ENCODE results near the gene TOB1.
A peak's percentile ranks its signal among the peaks of the same experiment; 100 is the strongest.

Gene TOB1, protein sequence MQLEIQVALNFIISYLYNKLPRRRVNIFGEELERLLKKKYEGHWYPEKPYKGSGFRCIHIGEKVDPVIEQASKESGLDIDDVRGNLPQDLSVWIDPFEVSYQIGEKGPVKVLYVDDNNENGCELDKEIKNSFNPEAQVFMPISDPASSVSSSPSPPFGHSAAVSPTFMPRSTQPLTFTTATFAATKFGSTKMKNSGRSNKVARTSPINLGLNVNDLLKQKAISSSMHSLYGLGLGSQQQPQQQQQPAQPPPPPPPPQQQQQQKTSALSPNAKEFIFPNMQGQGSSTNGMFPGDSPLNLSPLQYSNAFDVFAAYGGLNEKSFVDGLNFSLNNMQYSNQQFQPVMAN

DNA sequence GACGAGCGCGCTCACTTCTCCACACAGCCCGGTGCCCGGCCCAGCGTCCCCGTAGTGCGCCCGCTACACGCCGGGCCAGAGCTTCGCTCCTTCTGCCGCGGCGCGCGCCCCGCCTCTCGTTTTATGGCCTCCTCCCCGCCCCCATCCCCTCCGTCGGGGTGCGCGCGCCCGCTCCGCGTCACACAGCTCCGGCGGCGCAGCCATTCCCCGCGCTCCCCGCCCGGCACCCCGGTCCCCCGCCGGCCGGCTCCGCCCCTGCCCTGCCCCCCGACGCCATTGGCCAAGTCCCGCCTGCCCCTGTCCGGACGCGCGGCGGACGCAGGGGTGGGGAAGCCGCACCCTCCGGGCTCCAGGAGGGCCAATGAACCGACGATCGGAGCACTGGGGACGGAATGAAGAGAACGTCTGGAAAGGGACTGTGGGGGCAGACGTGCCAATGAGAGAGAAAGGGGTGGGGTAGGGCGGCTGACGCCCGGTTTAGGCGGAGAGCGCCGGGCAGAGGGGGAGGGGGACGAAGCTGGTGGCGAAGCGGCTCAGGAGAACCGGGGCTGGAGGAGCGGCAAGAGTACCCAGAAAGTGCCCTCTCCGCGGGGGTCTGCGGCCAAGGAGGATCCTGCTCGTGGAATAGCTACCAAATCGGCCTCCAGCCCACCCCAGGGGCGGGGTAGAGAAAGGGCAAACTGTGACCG, at the start of gene TOB1:
TSS of gene TOB1 (minus strand) at position 94 of the 689 bp plus-strand sequence. CDS start 2,337 bp downstream, outside the sequence.
- DNase-seq, result peak; percentile 97

DNA sequence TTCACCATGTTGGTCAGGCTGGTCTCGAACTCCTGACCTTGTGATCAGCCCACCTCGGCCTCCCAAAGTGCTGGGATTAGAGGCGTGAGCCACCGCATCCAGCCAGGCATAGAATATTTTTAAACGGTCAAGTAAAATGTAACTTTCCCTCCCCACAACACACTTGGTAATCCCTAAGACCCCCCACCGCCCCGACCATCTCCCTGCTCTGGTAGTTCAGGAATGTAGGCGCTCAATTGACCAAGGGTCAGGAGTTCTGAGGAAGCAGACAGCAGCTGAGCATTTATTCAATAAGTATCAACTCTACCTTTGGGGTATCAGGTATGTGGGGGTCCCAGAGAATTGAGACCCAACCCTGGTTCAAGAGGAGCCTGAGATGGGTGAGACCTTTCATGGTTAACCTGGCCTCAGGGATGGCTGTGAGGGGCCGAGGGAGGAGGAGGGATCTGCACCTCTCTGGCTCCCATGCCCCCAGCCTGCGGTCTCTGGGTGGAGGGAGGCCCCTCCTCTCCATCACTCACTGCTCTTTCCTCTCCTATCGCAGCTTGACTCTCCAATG, 48.4 kb upstream of the TOB1 start:
- DNase-seq, result no peak

DNA sequence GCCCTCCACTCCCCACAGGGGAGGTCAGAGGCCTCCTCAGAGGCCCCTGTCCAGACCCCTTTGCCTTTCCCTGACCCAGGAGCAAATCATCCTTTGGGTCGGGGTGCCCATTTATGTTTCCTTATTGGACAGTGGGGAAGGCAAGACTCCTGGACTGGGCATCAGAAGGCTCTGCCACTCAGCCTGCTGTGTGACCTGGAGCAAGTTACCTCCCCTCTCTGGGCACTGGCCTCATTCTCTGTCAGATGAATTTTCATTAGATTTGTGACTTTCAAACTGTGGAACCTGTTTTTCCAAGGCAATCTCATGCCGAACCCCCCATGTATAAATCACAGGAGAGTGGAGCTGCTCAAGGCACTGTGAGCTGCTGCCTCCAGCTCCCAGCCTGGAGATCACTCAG, 47.0 kb upstream of the TOB1 start:
- no peak for DNase-seq

DNA sequence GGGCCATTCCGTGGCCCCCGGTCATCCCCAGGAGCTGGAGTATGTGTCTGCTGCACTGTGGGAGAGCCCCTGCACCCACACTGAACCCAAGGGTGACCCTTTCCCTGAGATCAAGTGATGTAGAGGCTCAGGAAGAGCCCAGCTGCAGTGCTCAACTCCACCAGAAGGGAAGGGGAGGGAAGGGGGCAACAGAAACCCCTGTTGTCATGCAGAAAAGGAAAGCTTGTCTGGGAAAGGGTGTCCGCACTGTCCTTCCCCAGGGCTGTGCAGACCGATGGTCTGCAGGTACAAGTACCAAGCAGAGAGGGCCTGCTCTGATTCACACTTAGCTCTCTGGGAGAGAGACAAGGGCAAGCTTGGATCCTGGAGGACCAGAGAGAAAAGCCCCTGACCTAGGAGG, 45.7 kb upstream of the TOB1 start:
- DNase-seq, result no peak

DNA sequence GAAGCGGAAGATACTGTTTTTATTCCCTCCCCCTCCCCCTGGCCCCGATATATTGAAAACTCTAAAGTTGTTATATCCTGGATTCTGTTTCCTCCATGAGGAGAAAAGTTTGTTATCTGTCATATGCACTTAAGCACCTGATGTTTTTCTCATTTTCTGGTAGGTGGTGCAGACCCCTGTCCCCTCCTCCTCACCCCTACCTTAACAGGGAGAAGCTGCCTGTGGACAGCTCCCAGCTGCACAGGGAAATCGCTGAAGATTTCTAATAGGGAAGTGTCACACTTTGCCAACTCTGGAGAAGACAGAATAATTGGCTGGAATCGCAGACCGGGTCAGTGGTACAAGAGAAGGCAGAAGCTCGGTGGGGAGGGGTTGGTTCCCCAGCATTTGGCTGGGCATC, 45.3 kb upstream of the TOB1 start:
- no peak for DNase-seq

DNA sequence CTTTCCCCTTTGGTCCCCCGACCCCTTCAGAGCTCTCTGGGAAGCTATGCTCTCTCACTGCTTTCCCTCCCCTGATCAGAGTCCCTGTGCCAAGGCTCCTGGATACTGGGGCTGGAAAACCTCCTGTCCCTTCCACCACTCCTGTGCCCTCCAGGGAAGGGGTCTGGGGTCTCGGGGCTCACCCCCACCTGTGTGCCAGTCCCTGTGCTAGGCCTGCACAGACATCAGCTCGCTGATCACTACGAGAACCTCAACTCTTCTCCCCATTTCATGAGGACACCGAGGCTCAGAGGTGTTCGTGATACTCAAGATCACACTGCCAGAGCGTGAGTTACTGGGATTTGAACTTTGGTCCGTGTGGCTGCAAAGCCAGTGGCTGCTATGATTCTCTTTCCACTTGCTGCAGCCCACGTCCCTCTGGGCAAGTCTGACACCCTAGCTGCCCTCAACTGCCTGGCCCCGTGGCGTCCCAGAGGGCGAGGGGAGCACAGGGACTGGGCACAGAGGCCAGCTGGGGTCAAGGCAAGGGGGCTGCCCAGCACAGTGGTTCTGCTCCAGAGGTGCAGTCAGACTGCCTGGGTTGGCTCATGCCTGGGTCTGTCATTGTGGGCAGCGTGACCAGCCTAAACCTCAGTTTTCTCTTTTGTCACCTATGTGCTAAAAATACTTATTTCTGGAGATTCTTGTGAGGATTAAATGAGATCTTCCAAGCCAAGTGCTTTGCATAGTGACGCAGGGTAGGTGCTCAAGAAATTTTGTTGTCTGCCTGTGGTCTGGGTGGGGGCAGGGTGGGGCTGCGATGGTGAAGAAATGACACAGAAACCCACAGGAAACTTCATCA, 43.8 kb upstream of the TOB1 start:
- peak; percentile 80 for DNase-seq

DNA sequence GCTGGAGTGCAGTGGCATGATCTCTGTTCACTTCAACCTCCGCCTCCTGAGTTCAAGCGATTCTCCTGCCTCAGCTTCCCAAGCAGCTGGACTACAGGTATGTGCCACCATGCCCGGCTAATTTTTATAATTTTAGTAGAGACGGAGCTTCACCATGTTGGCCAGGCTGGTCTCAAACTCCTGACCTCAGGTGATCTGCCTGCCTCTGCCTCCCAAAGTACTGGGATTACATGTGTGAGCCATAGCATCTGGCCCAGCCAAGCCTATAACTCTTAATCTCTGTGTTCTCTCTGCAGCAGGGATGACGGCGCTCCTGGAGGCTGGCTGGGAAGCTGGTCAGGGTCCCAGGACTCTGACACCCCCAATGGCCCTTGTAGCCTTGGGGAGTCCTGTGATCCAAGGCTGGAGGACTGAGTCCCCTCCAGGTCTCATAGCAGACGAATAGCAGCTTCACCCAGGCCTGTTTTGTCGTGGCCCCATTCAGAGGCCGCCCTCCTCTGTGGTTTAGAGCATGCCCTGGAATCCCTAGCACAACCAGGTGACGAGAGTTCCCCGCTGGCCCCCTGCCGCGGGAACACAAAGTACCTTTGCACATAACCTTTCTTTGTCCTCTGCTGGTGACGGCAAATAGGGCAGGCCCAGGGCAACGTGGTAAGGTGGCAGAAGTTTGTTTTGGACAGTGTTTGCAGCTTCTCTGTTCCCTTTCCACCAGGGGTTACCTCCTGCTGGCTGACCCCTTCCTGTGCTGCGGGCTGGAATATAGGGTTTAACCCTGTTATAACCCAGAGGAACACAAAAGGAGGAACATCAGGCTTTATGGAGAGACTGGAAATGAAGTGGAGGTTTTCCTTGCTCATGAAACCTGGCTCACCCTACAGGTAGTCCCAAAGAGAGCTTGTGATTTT, 43.0 kb upstream of the TOB1 start:
- peak; percentile 57 for DNase-seq

DNA sequence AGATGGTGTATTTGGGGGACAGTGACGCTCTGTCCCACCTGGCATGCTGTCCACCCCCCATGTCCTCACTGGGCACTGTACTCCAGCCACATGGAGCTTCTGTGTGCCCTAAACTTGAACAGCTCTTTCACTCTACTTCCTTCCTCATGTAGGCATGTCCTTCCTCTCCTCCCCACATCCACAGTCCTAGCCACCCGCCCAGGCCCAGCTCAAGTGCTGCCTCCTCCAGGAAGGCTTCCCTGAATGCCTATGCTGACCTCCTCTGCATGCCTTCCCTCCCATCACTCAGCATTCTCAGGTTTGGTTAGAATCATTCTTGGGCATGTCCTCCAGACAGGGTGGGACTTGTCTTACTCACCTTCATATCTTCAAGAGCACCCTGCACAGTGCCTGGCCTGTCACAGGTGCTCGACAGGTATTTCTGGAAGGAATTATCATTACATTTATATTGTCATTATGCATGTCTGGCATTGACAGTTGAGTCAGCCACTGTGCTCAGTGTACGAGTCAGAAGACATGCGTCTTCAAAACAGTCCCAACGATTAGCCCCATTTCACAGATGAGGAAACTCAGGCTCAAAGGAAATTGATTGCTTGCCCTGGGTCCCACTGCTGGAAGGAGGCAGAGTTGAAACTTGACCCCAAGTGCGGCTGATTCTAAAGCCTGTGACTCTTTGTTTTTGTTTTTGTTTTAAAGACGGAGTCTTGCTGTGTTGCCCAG, 42.1 kb upstream of the TOB1 start:
- no peak for DNase-seq

DNA sequence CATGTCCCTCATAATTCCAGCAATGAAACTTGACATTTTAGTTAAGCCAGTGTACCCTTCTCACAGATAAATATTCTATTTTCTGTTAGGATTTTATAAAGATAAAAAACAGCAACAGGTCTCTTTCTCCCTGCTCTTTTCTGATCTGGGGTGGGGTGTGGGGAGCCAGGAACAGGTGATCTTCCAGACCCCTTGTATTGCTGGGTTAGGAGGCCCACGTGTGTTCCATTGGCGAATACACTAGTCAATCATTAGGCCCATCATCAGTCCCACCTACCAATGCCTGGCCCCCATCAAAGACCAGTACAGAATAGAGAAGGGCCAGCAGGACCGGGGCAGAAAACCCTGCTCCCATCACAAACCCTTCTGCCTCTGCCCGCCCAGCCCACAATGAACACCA, 40.3 kb upstream of the TOB1 start:
- no peak for DNase-seq

DNA sequence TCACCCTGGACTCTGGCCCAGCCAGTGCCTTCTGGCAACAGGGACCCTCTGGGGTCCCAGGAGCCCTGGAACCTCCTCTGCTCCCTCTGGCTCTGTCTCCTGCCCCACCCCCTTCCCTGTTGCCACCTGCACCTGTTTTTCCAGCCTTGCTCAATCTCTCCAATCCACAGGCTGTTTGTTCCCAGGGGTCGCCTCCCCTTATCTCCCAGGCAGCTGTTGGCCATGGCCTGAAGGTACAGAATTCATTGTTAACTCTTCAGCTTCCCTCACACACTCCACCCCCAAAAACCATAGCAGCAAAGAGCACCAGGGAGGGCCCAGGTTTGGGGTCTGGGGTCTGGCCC, 39.3 kb upstream of the TOB1 start:
- no peak for DNase-seq

DNA sequence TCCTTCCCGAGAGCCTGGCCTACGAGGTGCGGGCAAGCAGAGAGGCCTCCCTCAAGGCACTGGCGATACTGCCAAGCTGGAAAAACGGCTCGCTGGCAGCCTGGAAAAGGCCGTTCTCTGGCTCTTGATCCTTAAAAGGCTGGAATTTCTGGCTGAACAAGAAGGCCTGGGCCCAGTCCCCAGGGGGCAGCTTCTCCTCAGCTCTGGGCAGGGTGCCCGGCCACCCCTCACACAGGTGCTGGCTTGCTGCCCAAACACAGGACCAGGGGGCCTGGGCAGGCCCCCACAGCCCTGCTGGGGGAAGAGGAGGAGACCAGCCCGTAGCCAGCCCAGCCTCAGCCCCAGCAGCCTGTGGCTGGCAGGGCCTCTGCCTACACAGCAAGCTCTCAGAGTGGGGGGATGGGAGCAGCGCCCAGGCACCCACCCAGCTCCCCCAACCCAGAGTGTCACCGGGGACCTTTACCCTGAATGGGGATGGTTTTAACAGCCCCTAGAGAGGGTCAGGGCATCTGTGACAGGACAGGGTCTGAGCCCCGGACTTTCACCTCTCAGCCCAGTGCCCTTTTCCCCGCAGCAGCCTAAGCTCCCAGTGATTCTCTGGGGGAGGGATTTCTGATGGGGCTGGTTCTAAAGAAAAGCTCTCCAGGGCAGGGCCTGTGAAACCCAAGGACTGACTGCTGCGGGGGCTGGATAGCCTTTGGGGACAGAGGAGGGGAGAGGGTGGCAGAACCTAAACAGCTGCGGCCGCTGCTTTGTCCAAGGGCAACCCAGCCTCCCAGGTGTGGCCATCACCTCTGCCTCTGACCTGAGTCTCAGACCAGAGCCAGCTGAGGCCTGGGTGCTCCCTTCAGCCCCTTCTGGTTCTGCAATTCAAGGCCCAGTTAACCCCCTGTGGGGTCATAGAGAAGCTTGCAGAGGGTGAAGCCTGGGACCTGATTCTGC, 38.6 kb upstream of the TOB1 start:
- no peak for DNase-seq

DNA sequence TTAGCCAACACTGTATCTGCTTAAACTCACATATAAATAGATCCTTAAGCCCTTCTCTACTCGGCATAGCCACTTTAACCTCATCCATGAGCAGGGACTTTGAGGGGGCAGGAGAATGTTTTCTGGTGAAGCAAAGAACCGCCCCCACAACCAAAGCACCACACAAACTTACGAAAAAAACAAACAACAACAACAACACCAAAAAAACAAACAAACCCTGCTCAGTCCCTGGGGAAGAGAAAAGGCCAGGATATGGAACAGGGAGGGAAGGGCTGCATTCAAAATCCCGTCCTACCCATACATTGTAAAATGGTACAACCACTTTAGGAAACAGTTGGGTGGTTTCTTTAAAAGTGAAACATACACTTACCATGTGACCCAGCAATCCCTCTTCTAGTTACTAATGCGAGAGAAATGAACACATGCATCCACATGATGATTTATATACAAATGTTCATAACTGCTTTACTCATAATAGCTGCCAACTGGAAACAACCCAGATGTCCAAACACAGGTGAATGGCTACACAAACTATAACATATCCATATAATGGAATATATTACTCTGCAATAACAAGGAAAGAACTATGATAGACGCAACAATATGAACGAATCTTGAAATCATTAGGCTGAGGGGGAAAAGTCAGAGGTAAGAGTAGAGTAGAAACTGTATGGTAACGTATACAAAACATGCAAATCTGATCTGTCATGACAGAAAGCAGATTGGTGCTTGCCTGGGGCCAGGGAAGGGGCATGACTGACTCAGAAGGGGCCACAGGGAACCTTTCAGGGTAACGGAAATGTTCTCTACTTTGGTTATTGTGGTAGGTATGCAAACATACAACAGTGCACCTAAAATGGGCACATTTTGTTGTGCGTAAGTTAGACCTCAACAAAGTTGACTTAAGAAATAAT, 37.7 kb upstream of the TOB1 start:
- DNase-seq, result peak; percentile 65

DNA sequence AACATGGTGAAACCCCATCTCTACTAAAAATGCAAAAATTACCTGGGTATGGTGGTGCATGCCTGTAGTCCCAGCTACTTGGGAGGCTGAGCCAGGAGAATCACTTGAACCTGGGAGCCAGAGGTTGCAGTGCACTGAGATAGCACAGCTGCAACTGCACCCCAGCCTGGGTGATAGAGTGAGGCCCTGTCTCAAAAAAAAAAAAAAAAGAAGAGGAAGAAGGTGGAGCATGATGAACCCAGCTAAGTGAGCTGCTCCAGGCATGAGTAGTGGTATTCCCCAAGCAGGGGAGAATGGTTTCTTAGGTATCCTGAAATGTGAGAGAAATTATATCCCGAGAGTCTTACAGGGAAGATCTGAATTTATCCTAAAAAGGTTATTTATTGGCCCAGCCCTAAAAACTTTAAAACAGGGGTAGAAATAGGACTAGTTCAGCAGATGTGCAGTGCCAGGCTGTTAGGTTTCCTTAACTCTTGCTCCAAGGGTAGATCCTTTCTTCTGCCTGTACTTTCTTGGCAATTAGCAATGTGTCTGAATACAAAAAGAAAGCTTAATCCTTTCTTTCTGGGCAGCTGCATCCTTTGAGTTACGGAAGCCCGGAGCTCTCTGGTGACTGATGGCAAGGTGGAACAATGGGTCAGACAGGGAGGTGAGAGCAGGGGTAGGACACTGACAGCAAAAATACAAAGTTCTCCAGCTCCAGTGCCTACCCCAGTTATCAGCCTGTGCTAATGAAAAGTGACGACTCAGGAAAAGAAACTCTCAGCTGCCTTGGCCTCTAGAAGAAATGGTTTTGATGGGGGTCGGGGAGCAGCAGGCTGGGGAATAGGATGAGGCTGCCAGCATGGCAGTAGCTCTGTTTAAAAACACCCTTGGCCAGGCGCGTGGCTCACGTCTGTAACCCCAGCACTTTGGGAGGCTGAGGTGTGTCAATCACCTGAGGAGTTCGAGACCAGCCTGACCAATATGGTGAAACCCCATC, 36.5 kb upstream of the TOB1 start:
- DNase-seq, result no peak

DNA sequence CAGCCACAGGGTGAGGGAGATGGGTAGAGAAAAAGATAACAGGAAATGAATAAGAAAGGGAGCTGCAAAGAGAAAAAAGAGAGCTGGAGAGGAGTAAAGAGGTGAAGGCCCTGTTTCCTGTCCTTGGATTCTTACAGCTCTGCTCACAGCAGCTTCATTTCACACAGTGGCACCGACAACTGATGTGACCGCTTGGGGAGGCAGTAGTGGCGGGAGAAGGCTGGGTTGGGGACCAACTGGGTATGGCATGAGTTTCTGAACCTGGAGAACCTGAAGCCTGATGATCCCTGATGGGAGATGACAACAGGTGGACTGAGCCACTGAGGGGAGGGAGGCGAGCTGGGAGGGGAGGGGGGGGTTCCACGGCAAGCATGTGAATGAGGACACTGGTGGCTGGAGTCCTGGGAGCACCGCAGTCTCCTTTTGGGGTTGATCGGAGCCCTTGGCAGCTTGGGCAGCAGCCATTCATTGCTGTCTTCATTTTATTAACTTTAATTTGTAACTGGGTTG, 34.3 kb upstream of the TOB1 start:
- no peak for DNase-seq

DNA sequence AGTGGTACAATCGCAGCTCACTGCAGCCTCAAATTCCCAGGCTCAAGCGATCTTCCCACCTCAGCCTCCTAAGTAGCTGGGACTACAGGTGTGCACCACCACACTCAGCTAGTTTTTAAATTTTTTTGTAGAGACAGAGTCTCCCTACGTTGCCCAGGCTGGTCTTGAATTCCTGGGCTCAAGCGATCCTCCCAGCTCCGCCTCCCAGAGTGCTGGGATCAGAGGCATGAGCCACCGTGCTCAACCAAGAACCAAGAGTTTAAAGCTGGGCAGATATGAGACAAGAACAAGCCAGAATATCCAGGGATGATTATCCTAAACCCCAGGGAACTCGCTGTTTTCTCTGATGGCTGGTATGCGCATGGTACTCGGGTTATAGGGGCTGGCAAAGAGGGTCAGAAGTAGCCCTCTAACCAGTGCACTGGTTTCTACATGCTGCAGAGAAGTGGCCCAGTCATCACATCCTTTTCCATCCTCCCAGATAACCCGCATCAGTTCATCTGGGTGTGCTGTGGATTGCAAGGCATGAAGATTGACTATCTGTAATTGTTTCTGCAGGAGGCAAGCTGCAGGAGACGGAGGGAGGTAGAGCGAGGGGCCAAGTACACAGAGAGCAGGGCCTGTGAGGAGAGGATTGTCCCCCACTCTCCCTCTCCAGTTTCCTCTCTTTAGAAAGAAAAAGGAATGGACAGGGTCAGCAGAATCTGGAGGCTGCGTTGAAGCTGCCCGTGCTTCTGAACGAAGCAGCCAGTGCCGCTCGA, 33.6 kb upstream of the TOB1 start:
- DNase-seq, result no peak

DNA sequence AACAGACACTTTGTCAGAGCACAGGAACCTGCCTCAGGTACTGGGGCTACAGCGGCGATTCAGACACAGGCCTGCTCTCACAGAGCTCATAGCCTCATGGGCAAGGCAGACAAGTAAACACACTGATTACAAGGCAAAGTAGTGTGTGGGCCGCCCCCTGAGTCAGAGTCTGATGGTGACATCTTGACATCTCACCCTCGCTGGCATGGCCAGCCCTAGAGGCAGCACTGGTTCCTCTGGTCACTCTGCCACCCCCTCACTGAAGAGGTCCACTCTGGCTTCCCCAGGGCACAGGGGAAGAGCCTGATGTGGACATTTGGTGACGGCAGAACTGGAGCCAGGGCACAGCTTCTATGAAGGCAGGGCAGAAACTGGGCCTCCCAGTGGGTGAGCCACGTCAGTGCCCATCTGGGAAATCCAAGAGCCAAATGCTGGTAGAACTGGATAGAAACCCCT, 32.9 kb upstream of the TOB1 start:
- no peak for DNase-seq

Data from stimulated activated CD8-positive, alpha-beta memory T cell treated with anti-CD3 and anti-CD28 coated beads, Interleukin-4, amount 100 ng/mL, for 48 hours (primary cell).